GM21360 (cell line): ENCODE results near the gene XYLT1.
"Not testable (repeated sequence)": the region's sequence is repeated elsewhere in the genome, so short reads cannot be mapped to it uniquely, and the experiment has no call there.

Experiments used
- ATAC-seq: cut with Tn5 transposase; IDR thresholded peaks from one replicate; pipeline ENCODE4 v1.9.1; 2021; ENCODE audit warnings: mild to moderate bottlenecking, moderate library complexity; ENCODE audit not compliant: unreplicated experiment

The XYLT1 gene

DNA sequence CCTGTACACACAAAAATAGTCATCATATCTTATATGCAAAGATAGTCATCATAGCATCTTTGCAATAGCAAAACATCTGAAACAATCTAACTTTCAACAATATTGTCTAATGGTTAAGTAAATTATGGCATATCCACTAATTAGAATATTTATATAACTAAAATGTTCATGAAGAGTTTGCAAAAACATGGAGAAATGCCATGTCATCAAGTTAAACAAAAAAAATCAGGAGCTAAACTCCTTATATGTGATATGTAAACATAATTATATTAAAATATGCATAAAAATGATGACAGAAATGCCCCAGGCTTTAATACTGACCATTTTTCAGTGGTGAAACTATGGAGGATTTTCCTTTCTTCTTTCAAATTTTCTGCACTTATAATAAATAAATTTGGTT lies 22.3 kb upstream of the XYLT1 start:
- no peak for ATAC-seq

GRCh38 chr16:17491140-17491662 lies 20.4 kb upstream of the XYLT1 start:
- ATAC-seq: no peak

- ATAC-seq: no peak
These were observed 17.7 kb upstream of the XYLT1 start for GRCh38 chr16:17488506-17488905.

- no peak for ATAC-seq
These were observed 12.6 kb upstream of the XYLT1 start for GRCh38 chr16:17483351-17483750.

- ATAC-seq: not testable (repeated sequence)
These were observed 11.6 kb upstream of the XYLT1 start for GRCh38 chr16:17482341-17482740.

- ATAC-seq: no peak
These were observed 11.0 kb upstream of the XYLT1 start for GRCh38 chr16:17481736-17482135.

DNA sequence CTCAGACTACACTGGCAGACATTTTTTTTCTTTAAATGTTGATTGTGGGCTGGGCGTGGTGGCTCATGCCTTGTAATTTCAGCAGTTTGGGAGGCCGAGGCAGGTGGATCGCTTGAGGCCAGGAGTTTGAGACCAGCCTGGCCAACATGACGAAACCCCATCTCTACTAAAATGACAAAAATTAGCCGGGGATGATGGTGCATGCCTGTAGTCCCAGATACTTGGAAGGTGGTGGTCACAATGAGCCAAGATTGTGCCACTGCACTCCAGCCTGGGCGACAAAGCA lies 6.4 kb upstream of the XYLT1 start:
- ATAC-seq: not testable (repeated sequence)

DNA sequence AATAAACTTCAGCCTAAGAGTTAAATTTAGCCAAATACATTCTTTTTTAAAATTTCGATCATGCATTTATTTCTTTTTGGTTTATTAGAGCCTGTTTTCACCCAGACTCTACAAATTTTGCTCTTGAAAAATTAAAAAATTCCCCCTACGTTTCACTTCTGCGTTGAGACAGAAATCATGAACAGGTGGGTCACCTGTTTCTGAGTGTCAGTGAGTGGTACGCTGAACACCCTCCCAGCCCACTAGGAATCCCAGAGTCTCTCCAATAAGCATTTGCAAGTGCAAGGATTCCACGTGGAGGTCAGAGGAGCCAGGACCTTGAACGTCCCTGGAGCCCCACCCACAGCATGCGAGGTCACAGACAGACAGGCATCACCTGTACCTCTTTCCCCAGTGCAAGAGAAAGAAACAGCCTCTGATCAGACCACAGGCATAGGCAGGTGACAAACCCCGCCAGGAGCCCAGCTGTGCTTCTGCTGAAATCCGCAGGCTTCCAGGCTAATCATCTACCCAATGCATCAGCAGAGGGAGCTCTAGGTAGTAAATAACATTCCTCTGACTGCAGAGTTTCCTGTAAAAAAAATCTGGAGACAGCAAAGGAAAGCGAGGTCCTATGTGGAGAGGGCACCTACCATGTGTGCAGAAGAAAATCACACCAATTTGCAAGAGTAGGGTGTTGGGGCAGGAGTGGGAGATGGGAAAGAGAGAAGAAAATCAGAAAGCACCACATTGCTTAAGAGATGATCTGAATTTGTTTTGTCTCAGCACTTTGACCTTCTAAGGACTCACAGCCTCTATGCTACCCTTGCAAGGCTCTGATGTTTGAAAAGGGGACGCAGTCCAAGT lies 5.9 kb upstream of the XYLT1 start:
- ATAC-seq: no peak

DNA sequence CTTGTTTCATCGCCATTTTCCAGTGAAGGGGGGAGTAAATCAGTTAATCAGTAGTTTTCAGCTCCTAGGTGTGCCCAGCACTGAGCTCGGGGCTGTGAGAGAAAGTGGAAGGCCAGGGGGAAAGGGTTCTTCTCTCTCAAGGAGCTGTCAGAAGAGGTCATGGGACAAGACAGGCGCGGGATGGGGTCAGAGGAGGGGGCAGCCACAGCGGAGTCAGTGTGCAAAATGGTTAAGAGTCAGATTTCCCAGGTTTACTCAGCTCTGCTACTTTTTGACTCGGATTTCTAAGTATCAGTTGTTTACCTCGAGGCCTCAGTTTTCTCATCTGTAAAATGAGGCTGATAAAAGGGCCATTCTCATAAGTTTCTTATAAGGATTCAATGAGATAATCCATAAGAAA lies 4.3 kb upstream of the XYLT1 start:
- ATAC-seq: no peak

GRCh38 chr16:17474572-17474971 lies 3.8 kb upstream of the XYLT1 start:
- no peak for ATAC-seq

DNA sequence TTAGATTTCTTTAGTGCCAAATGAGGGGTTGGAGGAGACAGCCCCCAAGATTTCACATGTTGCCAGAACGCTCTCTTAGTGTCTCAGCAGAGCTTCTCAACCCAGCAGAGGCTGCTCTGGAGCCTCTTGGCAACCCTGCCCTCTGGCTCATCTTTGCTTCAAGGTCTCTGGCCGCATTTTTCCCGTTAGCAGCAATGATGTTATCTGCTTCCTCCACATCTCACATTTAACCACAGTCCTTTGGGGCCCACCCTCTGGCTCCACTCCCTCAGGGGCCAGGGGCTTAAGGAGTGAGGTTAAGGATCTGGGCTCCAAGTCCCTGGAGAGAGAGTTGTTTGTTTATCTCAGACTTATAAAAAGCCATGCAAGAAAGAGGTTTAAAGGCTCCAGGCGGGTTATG lies 3.3 kb upstream of the XYLT1 start:
- no peak for ATAC-seq

DNA sequence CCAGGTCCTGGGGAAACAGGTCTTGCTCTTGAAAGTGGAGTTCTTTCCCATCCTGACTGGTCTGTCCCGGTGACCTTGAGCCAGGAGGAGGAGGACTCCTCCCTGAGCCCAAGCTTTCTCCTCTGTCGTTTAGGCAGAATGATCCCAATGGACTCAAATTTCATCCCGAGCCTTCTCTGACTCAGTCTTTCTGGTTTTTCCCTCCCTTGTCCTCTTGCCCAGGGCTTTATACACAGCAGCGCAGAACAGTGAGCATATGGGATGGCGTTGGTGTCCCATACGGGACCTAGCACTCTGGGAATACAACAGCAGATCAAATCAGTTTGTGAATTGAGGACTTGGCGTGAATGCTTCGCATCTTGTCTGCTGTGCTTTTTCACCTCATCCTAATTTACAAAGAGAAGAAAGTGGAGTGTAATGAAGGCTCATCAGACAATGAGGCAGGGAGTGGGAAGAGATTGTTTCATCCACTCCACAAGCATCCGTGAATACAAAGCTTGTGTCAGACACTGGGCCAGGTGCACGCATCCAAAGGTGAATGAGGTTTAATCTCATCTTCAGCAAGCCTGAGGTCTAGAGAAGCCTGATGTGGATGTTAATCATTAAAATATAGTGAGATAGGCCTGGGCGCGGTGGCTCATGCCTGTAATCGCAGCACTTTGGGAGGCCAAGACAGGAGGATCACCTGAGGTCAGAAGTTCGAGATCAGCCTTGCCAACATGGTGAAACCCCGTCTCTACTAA lies 1.1 kb upstream of the XYLT1 start:
- no peak for ATAC-seq

DNA sequence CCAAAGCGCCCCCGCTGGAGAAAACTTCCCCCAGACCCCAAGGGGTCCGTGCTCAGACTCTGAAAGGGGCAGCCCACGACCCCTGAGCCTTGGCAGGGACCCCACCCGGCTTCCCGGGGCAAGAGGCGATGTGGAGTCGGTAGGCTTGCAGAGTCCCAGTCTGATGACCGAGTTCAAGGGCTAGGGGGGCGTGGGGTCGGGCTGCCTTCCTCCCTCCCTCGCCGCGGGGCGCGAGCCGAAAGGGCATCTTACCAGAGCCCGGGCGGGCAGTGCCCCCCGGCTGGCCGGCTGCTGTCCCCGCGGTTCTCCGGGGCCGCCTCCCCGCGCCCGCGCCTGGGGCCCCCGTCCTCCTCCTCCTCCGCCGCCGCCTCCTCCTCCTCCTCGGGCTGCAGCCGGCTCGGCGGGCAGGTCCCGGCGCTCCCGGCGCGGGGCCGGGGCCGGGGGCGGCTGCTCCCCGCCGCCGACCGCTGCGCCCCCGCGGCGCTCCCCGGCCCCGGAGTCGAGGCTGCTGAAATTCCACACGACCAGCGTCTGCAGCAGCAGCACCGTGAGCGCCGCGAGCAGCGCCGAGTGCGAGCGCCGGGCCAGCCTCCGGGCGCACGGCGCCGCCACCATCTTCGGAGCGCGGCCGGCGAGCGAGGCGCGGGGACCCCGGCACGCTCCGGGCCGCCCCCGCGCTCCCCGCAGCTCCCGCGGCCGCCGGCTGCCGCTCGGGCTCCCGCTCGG lies 415 bp downstream of the XYLT1 start:
- ATAC-seq: no peak

DNA sequence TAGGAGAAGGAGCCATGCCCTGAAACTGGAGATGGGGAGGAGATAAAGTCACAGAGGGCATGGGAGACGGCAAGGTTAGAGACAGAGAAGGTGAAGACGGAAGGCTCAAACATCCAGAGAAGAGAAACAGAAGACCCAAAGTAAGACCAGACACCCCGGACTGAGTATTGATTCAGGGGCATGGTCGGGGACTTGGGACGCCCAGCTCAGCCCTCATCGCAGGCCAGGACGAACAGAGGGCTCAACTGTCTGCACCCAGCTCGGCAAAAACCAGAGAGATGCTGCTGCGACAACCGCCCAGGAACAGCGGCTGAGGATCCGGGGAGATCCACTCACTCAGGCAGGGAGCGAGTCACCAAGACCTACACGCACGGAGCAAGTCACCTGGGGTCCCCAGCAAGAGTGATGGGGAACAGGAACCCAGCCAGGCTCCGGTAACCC lies 999 bp downstream of the XYLT1 start:
- ATAC-seq: no peak

DNA sequence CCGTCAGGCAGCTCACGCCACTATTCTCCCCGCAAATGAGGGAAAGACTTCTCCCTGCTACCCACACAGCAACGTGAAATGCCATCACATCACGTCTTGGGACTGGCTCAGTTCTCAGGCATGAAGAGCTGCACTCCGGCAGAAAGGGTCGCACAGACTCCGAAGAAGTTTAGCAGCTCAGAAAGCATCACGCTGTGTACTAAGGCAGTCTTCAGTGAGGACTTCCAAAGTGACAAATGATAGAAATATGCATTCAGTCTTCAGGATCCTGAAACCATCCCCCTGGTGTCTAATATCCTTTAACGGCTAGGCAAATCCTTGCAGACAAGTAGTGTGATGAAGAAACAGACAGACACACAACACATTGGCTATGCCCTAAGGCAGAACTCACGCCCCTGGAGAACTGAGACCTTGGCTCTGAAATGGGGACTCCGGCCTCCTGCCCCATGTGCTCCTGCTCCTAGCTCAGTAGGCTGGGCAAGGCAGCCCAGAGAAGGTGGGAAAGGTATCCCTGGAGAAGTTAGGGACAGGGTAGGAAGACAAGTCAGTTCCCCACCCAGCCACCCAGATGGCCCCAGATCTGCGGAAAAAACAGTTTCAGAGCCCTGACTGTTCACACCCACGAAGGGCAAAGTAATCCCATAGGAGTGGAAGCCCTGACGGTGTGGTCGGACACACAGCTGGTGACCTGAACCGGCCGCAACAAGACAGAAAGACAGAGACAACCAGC lies 1.6 kb downstream of the XYLT1 start:
- ATAC-seq: no peak

GRCh38 chr16:17468611-17469010 lies 2.1 kb downstream of the XYLT1 start:
- ATAC-seq: no peak

- no peak for ATAC-seq
These were observed 2.7 kb downstream of the XYLT1 start for GRCh38 chr16:17467923-17468540.

DNA sequence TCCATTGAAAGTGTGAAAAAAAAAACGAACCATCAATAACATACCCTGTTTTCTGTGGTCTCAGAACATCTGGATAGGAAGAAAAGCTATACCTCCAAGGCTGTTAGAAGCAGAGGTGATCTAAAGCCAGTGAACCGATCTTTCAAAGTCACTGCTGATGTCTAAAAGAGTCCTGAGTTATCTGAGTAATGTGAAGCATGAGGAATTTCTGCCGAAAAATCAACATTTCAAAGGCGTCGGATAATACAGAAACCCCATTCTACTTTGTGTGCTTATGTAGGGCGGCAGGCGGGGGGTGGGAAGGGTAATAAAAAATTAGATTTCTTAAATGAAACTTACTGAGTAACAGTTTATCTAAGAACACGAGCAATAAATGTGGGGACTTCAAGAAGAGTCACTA lies 3.9 kb downstream of the XYLT1 start:
- no peak for ATAC-seq

DNA sequence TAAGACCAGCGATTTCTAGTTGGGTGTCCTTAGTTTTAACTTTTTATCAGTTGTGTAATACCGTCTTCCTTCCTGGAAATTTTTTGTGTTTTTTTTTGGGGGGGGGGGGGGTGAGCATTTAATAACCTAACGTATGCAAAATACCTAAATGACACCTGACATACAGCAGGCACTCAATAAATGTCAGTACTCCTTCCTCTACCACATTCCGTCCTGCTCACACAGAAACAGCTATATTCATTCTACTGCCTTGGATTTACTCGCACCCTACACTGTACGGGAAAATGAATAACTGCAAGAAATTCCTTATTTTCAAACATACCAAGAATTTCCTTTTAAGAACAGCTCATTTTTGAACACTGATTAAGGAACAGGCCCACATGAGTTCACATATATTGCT lies 5.3 kb downstream of the XYLT1 start:
- no peak for ATAC-seq

GRCh38 chr16:17463335-17463734 lies 7.4 kb downstream of the XYLT1 start:
- ATAC-seq: no peak
